Astrocyte (in vitro differentiated cells and primary cell): ENCODE measurements around the gene GRM5. TPM values are rescaled to one million over a fixed set of nuclear protein-coding genes. Genes with fewer than 3 reads are reported as not detected.

Experiments used
- DNase-seq: peaks from one replicate; pipeline ENCODE4 v3.0.0-alpha.2; 2010; ENCODE audit warnings: low read depth
- FAIRE-seq: peaks from 2 replicates; lab custom pipeline; 2011; peaks lifted over from hg19 to GRCh38; lab: Jason Lieb, UNC
- H2AFZ ChIP-seq: 2 replicates; pipeline ENCODE4 v1.6.0; 2012; ENCODE audit warnings: low read depth, low read length, inconsistent platforms
- H3K27ac ChIP-seq: 2 replicates; pipeline ENCODE4 v1.5.1; 2011; ENCODE audit warnings: low read depth, low read length, inconsistent platforms
- H3K27me3 ChIP-seq: 2 replicates; pipeline ENCODE4 v1.6.0; 2011; ENCODE audit warnings: low read length, inconsistent platforms; ENCODE audit not compliant: insufficient read depth
- H3K36me3 ChIP-seq: 2 replicates; pipeline ENCODE4 v1.5.1; 2011; ENCODE audit warnings: low read length, inconsistent platforms; ENCODE audit not compliant: insufficient read depth
- H3K4me1 ChIP-seq: 2 replicates; pipeline ENCODE4 v1.5.1; 2011; ENCODE audit warnings: low read length, inconsistent platforms; ENCODE audit not compliant: insufficient read depth
- H3K4me2 ChIP-seq: 2 replicates; pipeline ENCODE4 v1.6.0; 2012; ENCODE audit warnings: low read length, inconsistent platforms
- H3K4me3 ChIP-seq: 2 replicates; pipeline ENCODE4 v1.5.1; 2011; ENCODE audit warnings: low read depth, mild to moderate bottlenecking, low read length, inconsistent platforms; ENCODE audit not compliant: insufficient read depth
- H3K79me2 ChIP-seq: 2 replicates; pipeline ENCODE4 v1.6.0; 2012; ENCODE audit warnings: mild to moderate bottlenecking, low read length, inconsistent platforms; ENCODE audit not compliant: insufficient read depth
- H3K9ac ChIP-seq: 2 replicates; pipeline ENCODE4 v1.6.0; 2012; ENCODE audit warnings: mild to moderate bottlenecking, low read length, inconsistent platforms
- H3K9me3 ChIP-seq: 2 replicates; pipeline ENCODE4 v1.5.1; 2012; ENCODE audit warnings: low read depth, mild to moderate bottlenecking, low read length, inconsistent platforms; ENCODE audit not compliant: insufficient read depth
- H4K20me1 ChIP-seq: 2 replicates; pipeline ENCODE4 v1.6.0; 2012; ENCODE audit warnings: low read length, inconsistent platforms; ENCODE audit not compliant: insufficient read depth
- H3K27ac Mint-ChIP-seq: one replicate; pipeline ENCODE4 v1.8.0; 2021; ENCODE audit warnings: mild to moderate bottlenecking, mixed read lengths; ENCODE audit not compliant: unreplicated experiment
- H3K27me3 Mint-ChIP-seq: one replicate; pipeline ENCODE4 v1.8.0; 2021; ENCODE audit warnings: low read depth, mixed read lengths; ENCODE audit not compliant: unreplicated experiment
- H3K36me3 Mint-ChIP-seq: one replicate; pipeline ENCODE4 v1.8.0; 2021; ENCODE audit warnings: low read depth, mixed read lengths; ENCODE audit not compliant: unreplicated experiment
- H3K4me1 Mint-ChIP-seq: one replicate; pipeline ENCODE4 v1.8.0; 2021; ENCODE audit warnings: low read depth, mixed read lengths; ENCODE audit not compliant: unreplicated experiment
- H3K4me3 Mint-ChIP-seq: one replicate; pipeline ENCODE4 v1.8.0; 2021; ENCODE audit warnings: mild to moderate bottlenecking, moderate library complexity, mixed read lengths; ENCODE audit not compliant: unreplicated experiment
- H3K9me3 Mint-ChIP-seq: one replicate; pipeline ENCODE4 v1.8.0; 2021; ENCODE audit warnings: mild to moderate bottlenecking, mixed read lengths; ENCODE audit not compliant: unreplicated experiment
- CTCF ChIP-seq: IDR thresholded peaks from 2 replicates; pipeline ENCODE4 v1.5.1; 2011; ENCODE audit warnings: low read depth, mild to moderate bottlenecking, inconsistent platforms, low read length, moderate library complexity; ENCODE audit not compliant: insufficient read depth
- EZH2 ChIP-seq: IDR thresholded peaks from 2 replicates; pipeline ENCODE4 v1.6.1; 2012; ENCODE audit warnings: mild to moderate bottlenecking, low read length, inconsistent platforms; ENCODE audit not compliant: insufficient read depth
- total RNA-seq: library from RNA; stranded (reverse); gene quantifications from 2 replicates; pipeline ENCODE4 v1.2.1, GENCODE V29; 2021

Gene GRM5
- total RNA-seq, 1 donor from 2014 or later = 0.30 TPM

GRCh38 chr11:88521799-88522201 lies 544.0 kb downstream of the GRM5 start:
- H3K27ac Mint-ChIP-seq = peak overlapping the region; percentile 13
- DNase-seq = no peak
- no peak overlapping the region for H3K4me3 Mint-ChIP-seq

GRCh38 chr11:88521399-88521798 lies 544.4 kb downstream of the GRM5 start:
- H3K4me1 ChIP-seq = peaks cover 8% of the 10 kb centered on the region
- Mint-ChIP-seq H3K27ac (peak overlapping the region; percentile 13), H3K9me3 (no peaks in the 10 kb centered on the region), H3K36me3 (no peaks in the 10 kb centered on the region), H3K27me3 (peaks cover 2% of the 10 kb centered on the region), H3K4me3 (no peak overlapping the region), H3K4me1 (peaks cover 8% of the 10 kb centered on the region)
- no peaks in the 10 kb centered on the region for H3K27me3 ChIP-seq
- DNase-seq = no peak
- no peaks in the 10 kb centered on the region for H4K20me1 ChIP-seq
- no peaks in the 10 kb centered on the region for H3K79me2 ChIP-seq
- H3K27ac ChIP-seq = no peak overlapping the region
- no peak overlapping the region for H2AFZ ChIP-seq
- peak; percentile 49 for FAIRE-seq
- no peaks in the 10 kb centered on the region for H3K9me3 ChIP-seq
- no peak for TF ChIP-seq EZH2
- H3K9ac ChIP-seq = no peak overlapping the region
- H3K36me3 ChIP-seq = no peaks in the 10 kb centered on the region
- H3K4me2 ChIP-seq = no peak overlapping the region
- H3K4me3 ChIP-seq = no peak overlapping the region

More at GRCh38 chr11:88521799-88522201, 544.0 kb downstream of the GRM5 start:
- Histone ChIP-seq H3K36me3 (no peaks in the 10 kb centered on the region), H3K27me3 (no peaks in the 10 kb centered on the region), H4K20me1 (no peaks in the 10 kb centered on the region), H2AFZ (no peak overlapping the region), H3K79me2 (no peaks in the 10 kb centered on the region), H3K9me3 (no peaks in the 10 kb centered on the region), H3K4me1 (peaks cover 8% of the 10 kb centered on the region), H3K4me3 (no peak overlapping the region), H3K9ac (no peak overlapping the region), H3K27ac (no peak overlapping the region), H3K4me2 (no peak overlapping the region)
- TF ChIP-seq EZH2 = no peak
- no peak for TF ChIP-seq CTCF
- no peak for FAIRE-seq
- Mint-ChIP-seq H3K9me3 (no peaks in the 10 kb centered on the region), H3K27me3 (peaks cover 2% of the 10 kb centered on the region), H3K36me3 (no peaks in the 10 kb centered on the region), H3K4me1 (peaks cover 8% of the 10 kb centered on the region)

DNA sequence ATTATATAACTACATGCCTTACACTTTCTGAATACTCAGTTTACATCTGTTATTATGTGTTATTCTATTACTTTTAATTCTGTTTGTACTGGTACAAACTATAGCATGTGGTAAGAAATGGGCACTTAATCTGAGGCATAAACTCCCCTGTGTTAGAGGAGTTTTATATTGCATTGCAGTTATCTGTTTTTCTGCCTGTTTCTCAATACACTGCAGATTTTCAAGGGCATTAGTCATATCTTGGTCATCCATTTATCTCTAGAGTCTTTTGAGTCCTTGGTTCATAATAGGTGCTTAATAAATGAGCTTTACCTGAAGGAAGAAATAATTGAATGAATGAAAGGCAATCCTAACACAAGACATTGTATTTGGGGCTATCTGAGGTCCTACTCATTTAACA lies 545.4 kb downstream of the GRM5 start:
- Mint-ChIP-seq H3K4me3 (no peak overlapping the region), H3K27ac (no peak overlapping the region), H3K36me3 (no peaks in the 10 kb centered on the region), H3K4me1 (peaks cover 8% of the 10 kb centered on the region), H3K9me3 (no peaks in the 10 kb centered on the region), H3K27me3 (peaks cover 2% of the 10 kb centered on the region)
- FAIRE-seq = no peak
- Histone ChIP-seq H3K9me3 (no peaks in the 10 kb centered on the region), H3K27ac (no peak overlapping the region), H3K79me2 (no peaks in the 10 kb centered on the region), H3K4me2 (no peak overlapping the region), H3K9ac (no peak overlapping the region), H3K4me3 (no peak overlapping the region), H3K36me3 (no peaks in the 10 kb centered on the region), H3K27me3 (no peaks in the 10 kb centered on the region), H4K20me1 (no peaks in the 10 kb centered on the region), H2AFZ (no peak overlapping the region), H3K4me1 (peaks cover 8% of the 10 kb centered on the region)
- TF ChIP-seq EZH2 (no peak), CTCF (no peak)
- DNase-seq = no peak
